OCI-LY1 (cell line): Measurements from ENCODE around the gene LNPEP.

ENCODE experiments used
- H2AFZ ChIP-seq: fragments of 200-600 bp; sonication (generic), shearing (Covaris generic); 2 replicates; pipeline ENCODE4 v1.6.0; 2014; ENCODE audit warnings: antibody characterized with exemption, mild to moderate bottlenecking, low read length
- H3F3A ChIP-seq: fragments of 200-600 bp; sonication (generic), shearing (Covaris generic); 2 replicates; pipeline ENCODE4 v1.6.0; 2014; ENCODE audit warnings: mild to moderate bottlenecking, antibody characterized with exemption, low read length, moderate library complexity; ENCODE audit not compliant: insufficient read depth
- H3K27ac ChIP-seq: fragments of 200-600 bp; sonication (generic); 2 replicates; pipeline ENCODE4 v1.5.1; 2014; ENCODE audit warnings: low read length, mixed run types, mild to moderate bottlenecking, low read depth; ENCODE audit not compliant: poor library complexity, severe bottlenecking
- H3K27me3 ChIP-seq: fragments of 200-600 bp; sonication (generic); 2 replicates; pipeline ENCODE4 v1.6.0; 2014; ENCODE audit warnings: antibody characterized with exemption, mild to moderate bottlenecking, low read length, moderate library complexity; ENCODE audit not compliant: insufficient read depth
- H3K36me3 ChIP-seq: fragments of 200-600 bp; sonication (generic); 2 replicates; pipeline ENCODE4 v1.6.1; 2014; ENCODE audit warnings: mild to moderate bottlenecking, antibody characterized with exemption, low read length, moderate library complexity, mixed read lengths; ENCODE audit not compliant: insufficient read depth
- H3K4me1 ChIP-seq: fragments of 200-600 bp; sonication (generic); 2 replicates; pipeline ENCODE4 v1.5.1; 2014; ENCODE audit warnings: mild to moderate bottlenecking, low read length, moderate library complexity; ENCODE audit not compliant: insufficient read depth, severe bottlenecking
- H3K4me2 ChIP-seq: fragments of 200-600 bp; sonication (generic), shearing (Covaris generic); 2 replicates; pipeline ENCODE4 v1.6.1; 2014; ENCODE audit warnings: low read length
- H3K4me3 ChIP-seq: fragments of 200-600 bp; sonication (generic); 2 replicates; pipeline ENCODE4 v1.5.1; 2014; ENCODE audit warnings: low read length, low read depth, mild to moderate bottlenecking, mixed read lengths; ENCODE audit not compliant: poor library complexity, severe bottlenecking
- H3K79me2 ChIP-seq: fragments of 200-600 bp; shearing (Covaris generic); 2 replicates; pipeline ENCODE4 v1.6.1; 2016; ENCODE audit warnings: mixed run types, low read length, mixed read lengths; ENCODE audit not compliant: insufficient read depth
- H3K9ac ChIP-seq: fragments of 200-600 bp; sonication (generic), shearing (Covaris generic); 2 replicates; pipeline ENCODE4 v1.6.1; 2014; ENCODE audit warnings: mild to moderate bottlenecking, low read length, mixed read lengths
- H3K9me2 ChIP-seq: fragments of 200-600 bp; sonication (generic), shearing (Covaris generic); 2 replicates; pipeline ENCODE4 v1.6.1; 2014; ENCODE audit warnings: low read depth, mild to moderate bottlenecking, low read length, mixed read lengths
- H3K9me3 ChIP-seq: fragments of 200-600 bp; shearing (Covaris generic); 2 replicates; pipeline ENCODE4 v1.6.1; 2014; ENCODE audit warnings: low read length, mixed read lengths
- H4K20me1 ChIP-seq: fragments of 200-600 bp; sonication (generic), shearing (Covaris generic); 2 replicates; pipeline ENCODE4 v1.6.0; 2016; ENCODE audit warnings: mild to moderate bottlenecking, low read length; ENCODE audit not compliant: insufficient read depth
- CTCF ChIP-seq: fragments of 200-600 bp; sonication (generic), shearing (Covaris generic); IDR thresholded peaks from 2 replicates; pipeline ENCODE4 v1.5.1; 2017; ENCODE audit warnings: mild to moderate bottlenecking, antibody characterized with exemption, low read length, moderate library complexity, mixed read lengths
- EZH2 ChIP-seq: fragments of 200-600 bp; sonication (generic), shearing (Covaris generic); IDR thresholded peaks from 2 replicates; pipeline ENCODE4 v1.8.0; 2017; ENCODE audit warnings: borderline replicate concordance, mixed run types, mild to moderate bottlenecking, antibody characterized with exemption, low read length, moderate library complexity, mixed read lengths

Gene LNPEP

DNA sequence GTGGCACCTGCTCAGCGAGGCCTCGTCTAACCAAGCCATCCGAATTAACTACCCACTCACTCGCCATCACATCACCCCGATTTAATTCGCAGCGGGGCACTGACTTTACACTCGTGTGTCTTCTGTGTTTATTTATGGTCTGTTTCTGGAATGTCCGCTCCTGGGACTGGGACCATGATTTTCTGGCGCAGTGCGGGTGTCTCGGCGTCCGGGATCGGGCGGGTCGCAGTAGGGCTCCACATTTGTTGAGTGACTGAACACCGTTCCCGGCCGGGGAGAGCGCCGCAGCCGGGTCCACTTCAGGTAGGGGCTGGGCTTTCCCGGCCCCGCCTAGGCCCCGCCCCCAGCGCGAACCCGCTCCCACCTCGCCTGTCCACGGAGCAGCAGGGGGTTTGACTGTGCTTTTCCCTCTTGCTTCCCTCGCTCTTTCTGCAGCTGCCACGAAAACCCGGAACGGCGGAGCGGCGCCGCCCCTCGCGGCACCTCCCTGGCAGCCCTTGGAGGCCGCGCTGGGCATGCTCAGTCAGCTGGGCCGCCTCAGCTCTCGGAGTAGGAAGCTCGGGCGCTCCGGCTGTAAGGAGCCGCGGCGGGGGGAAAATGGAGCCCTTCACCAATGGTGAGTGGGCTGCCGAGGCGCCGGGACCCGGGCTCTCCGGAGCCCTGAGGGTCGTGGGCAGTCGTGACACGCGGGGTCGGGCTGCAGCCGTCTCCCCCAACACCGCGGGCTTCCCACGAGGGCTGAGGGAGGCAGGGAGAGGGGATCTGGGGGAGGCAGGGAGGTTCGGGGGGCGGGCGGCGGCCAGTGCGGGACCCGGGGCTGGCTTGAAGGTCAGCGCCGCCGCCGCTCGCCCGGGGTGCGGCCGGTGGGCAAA, at the start of gene LNPEP:
Gene LNPEP (plus strand): TSS at position 522 of the 872 bp plus-strand sequence. CDS start 76 bp downstream, at position 598.
- H3K9ac ChIP-seq: peak within 1 kb of the TSS; percentile 97
- H4K20me1 ChIP-seq: no peaks in the 10 kb centered on the region
- H3K4me1 ChIP-seq: peaks cover 70% of the 10 kb centered on the region
- H3F3A ChIP-seq: no peaks in the 10 kb centered on the region
- peaks cover 49% of the 10 kb centered on the region for H3K79me2 ChIP-seq
- no peaks in the 10 kb centered on the region for H3K9me2 ChIP-seq
- peaks cover 37% of the 10 kb centered on the region for H3K36me3 ChIP-seq
- H3K9me3 ChIP-seq: 0 out of 2 replicates have a peak, but pooled peaks cover 2% of the 10 kb centered on the region
- H3K4me3 ChIP-seq: peak within 1 kb of the TSS; percentile 81
- no peak for TF ChIP-seq CTCF
- no peak for TF ChIP-seq EZH2
- peak within 1 kb of the TSS; percentile 99 for H3K27ac ChIP-seq
- H3K4me2 ChIP-seq: peak within 1 kb of the TSS; percentile 98
- H2AFZ ChIP-seq: no peak within 1 kb of the TSS
- H3K27me3 ChIP-seq: no peaks in the 10 kb centered on the region

DNA sequence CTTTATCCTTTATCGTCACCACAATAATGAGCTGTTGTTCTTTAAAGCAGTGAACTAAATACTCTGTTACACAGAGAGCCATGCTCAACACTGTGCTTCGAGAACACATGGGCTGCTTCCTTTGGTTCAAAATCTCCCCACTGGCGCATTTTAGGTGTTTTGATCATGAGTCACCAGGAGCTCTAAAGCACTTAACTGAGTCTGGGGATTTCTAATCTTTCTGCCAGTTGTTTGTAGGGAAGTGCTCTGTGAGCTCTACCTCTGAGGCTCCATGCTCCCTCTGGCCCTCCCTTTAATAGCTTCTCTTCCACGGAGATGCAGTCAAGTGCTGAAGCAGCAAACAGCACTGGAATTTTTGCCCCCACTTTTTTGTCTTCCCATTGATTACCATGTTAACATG, 42.5 kb upstream of the LNPEP start:
- H3K79me2 ChIP-seq: no peaks in the 10 kb centered on the region
- TF ChIP-seq EZH2 (no peak), CTCF (no peak)
- peaks cover 23% of the 10 kb centered on the region for H3K4me1 ChIP-seq
- H2AFZ ChIP-seq: no peak overlapping the region
- no peaks in the 10 kb centered on the region for H3F3A ChIP-seq
- H3K36me3 ChIP-seq: peaks cover 71% of the 10 kb centered on the region
- no peaks in the 10 kb centered on the region for H3K27me3 ChIP-seq
- no peak overlapping the region for H3K4me3 ChIP-seq
- H4K20me1 ChIP-seq: no peaks in the 10 kb centered on the region
- no peak overlapping the region for H3K4me2 ChIP-seq
- no peaks in the 10 kb centered on the region for H3K9me3 ChIP-seq
- no peak overlapping the region for H3K9ac ChIP-seq
- H3K27ac ChIP-seq: no peak overlapping the region
- no peaks in the 10 kb centered on the region for H3K9me2 ChIP-seq

DNA sequence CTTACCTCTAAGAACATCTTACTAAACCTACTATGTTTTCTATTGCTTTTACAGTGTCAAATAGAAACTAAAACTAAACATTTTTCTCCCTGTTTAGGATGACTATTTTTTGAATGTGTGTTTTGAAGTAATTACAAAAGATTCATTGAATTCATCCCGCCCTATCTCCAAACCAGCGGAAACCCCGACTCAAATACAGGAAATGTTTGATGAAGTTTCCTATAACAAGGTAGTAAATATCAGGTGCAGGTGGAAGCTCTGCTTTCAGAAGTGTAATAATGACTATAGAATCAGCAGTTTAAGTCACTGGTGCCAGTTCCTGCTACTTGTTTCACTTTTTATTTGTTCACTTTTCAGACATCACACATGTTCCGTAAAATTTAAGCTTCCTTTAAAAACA, 39.6 kb upstream of the LNPEP start:
- no peak for TF ChIP-seq CTCF
- no peak for TF ChIP-seq EZH2
- Histone ChIP-seq H3K4me2 (peak overlapping the region; percentile 50), H2AFZ (no peak overlapping the region), H3K4me3 (peak overlapping the region; percentile 20), H3K4me1 (peaks cover 23% of the 10 kb centered on the region), H3K27ac (peak overlapping the region; percentile 78), H3K27me3 (no peaks in the 10 kb centered on the region), H4K20me1 (no peaks in the 10 kb centered on the region), H3K9me2 (no peaks in the 10 kb centered on the region), H3K9ac (peak overlapping the region; percentile 20; the same call in 1 of the 2 replicates), H3K79me2 (no peaks in the 10 kb centered on the region), H3K9me3 (no peaks in the 10 kb centered on the region), H3F3A (no peaks in the 10 kb centered on the region), H3K36me3 (peaks cover 66% of the 10 kb centered on the region)
